Loucy (cell line): ENCODE measurements around the gene NETO2.

Experiments used
- H2AFZ ChIP-seq: fragments of 200-600 bp; sonication (generic); 2 replicates; pipeline ENCODE4 v1.6.0; 2016; ENCODE audit warnings: antibody characterized with exemption, mild to moderate bottlenecking, low read length, moderate library complexity
- H3F3A ChIP-seq: fragments of 200-600 bp; 2 replicates; pipeline ENCODE4 v1.6.0; 2016; ENCODE audit warnings: antibody characterized with exemption, low read depth, mild to moderate bottlenecking
- H3K27me3 ChIP-seq: fragments of 200-600 bp; sonication (generic); 2 replicates; pipeline ENCODE4 v1.6.1; 2014; ENCODE audit warnings: low read length, mild to moderate bottlenecking; ENCODE audit not compliant: insufficient read depth, poor library complexity, severe bottlenecking
- H3K36me3 ChIP-seq: fragments of 200-600 bp; sonication (generic); 2 replicates; pipeline ENCODE4 v1.6.1; 2016; ENCODE audit warnings: low read length; ENCODE audit not compliant: insufficient read depth
- H3K4me1 ChIP-seq: fragments of 200-600 bp; sonication (generic); 2 replicates; pipeline ENCODE4 v1.5.1; 2014; ENCODE audit warnings: low read length, mild to moderate bottlenecking; ENCODE audit not compliant: insufficient read depth, poor library complexity, severe bottlenecking
- H3K4me2 ChIP-seq: fragments of 200-600 bp; sonication (generic); 2 replicates; pipeline ENCODE4 v1.6.0; 2014; ENCODE audit warnings: antibody characterized with exemption, low read length, low read depth, mild to moderate bottlenecking; ENCODE audit not compliant: poor library complexity, severe bottlenecking
- H3K4me3 ChIP-seq: fragments of 200-600 bp; sonication (generic); 2 replicates; pipeline ENCODE4 v1.5.1; 2014; ENCODE audit warnings: low read length, mild to moderate bottlenecking, mixed read lengths; ENCODE audit not compliant: poor library complexity, severe bottlenecking
- H3K79me2 ChIP-seq: fragments of 200-600 bp; sonication (generic); 2 replicates; pipeline ENCODE4 v1.6.1; 2014; ENCODE audit warnings: low read length; ENCODE audit not compliant: insufficient read depth
- H3K9ac ChIP-seq: fragments of 200-600 bp; sonication (generic); 2 replicates; pipeline ENCODE4 v1.6.0; 2014; ENCODE audit warnings: mild to moderate bottlenecking, low read depth, low read length, moderate library complexity; ENCODE audit not compliant: poor library complexity, severe bottlenecking
- H3K9me2 ChIP-seq: fragments of 200-600 bp; sonication (generic); replicated peaks from 2 replicates; pipeline ENCODE4 v1.6.1; 2016; ENCODE audit warnings: low read depth, low read length, mixed read lengths
- H3K9me3 ChIP-seq: fragments of 200-600 bp; sonication (generic); 2 replicates; pipeline ENCODE4 v1.6.1; 2014; ENCODE audit warnings: mild to moderate bottlenecking, antibody characterized with exemption, low read length, low read depth; ENCODE audit not compliant: insufficient read depth
- H4K20me1 ChIP-seq: fragments of 200-600 bp; sonication (generic); 2 replicates; pipeline ENCODE4 v1.6.0; 2014; ENCODE audit warnings: antibody characterized with exemption, low read length, mild to moderate bottlenecking; ENCODE audit not compliant: insufficient read depth, poor library complexity, severe bottlenecking
- CTCF ChIP-seq: fragments of 200-600 bp; sonication (generic); conservative IDR thresholded peaks from 2 replicates; pipeline ENCODE4 v1.5.1; 2014; ENCODE audit warnings: mild to moderate bottlenecking, antibody characterized with exemption, low read length
- EZH2phosphoT487 ChIP-seq: fragments of 200-600 bp; IDR thresholded peaks from 2 replicates; pipeline ENCODE4 v1.6.1; 2018; ENCODE audit warnings: antibody characterized with exemption, mild to moderate bottlenecking, moderate library complexity, borderline replicate concordance

Gene NETO2

GRCh38 chr16:47069841-47070584, 73.7 kb downstream of the NETO2 start:
- peaks cover 4% of the 10 kb centered on the region for H3K4me1 ChIP-seq
- no peak overlapping the region for H3K9ac ChIP-seq
- H3K9me3 ChIP-seq, result no peaks in the 10 kb centered on the region
- H3F3A ChIP-seq, result no peaks in the 10 kb centered on the region
- H3K9me2 ChIP-seq, result no peaks in the 10 kb centered on the region
- TF ChIP-seq CTCF (no peak), EZH2phosphoT487 (no peak)
- no peaks in the 10 kb centered on the region for H3K79me2 ChIP-seq
- no peak overlapping the region for H3K4me2 ChIP-seq
- peak overlapping the region; percentile 77 for H2AFZ ChIP-seq
- no peaks in the 10 kb centered on the region for H3K36me3 ChIP-seq
- no peak overlapping the region for H3K4me3 ChIP-seq
- H3K27me3 ChIP-seq, result no peaks in the 10 kb centered on the region
- H4K20me1 ChIP-seq, result no peaks in the 10 kb centered on the region

DNA sequence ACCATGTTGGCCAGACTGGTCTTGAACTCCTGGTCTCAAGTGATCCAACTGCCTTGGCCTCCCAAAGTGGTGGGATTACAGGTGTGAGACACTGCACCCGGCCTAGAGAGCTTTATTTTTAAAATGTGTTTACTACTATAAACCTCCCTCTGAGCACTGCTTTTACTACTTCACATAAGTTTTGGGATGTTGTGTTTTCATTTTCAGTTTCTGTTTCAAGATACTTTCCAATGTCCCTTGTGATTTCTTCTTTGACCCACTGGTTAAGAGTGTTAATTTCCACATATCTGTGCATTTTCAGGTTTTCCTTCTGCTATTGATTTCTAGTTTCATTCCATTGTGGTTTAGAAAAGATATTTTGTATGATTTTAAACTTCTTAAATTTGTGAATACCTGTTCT, 74.4 kb downstream of the NETO2 start:
- Histone ChIP-seq H3K36me3 (no peaks in the 10 kb centered on the region), H3K4me2 (peak overlapping the region; percentile 27), H3K27me3 (no peaks in the 10 kb centered on the region), H3K9me3 (no peaks in the 10 kb centered on the region), H3K4me3 (no peak overlapping the region), H3F3A (no peaks in the 10 kb centered on the region), H3K9ac (no peak overlapping the region), H4K20me1 (no peaks in the 10 kb centered on the region), H2AFZ (peak overlapping the region; percentile 77), H3K4me1 (peaks cover 4% of the 10 kb centered on the region), H3K9me2 (no peaks in the 10 kb centered on the region), H3K79me2 (no peaks in the 10 kb centered on the region)
- TF ChIP-seq EZH2phosphoT487, result no peak

- Histone ChIP-seq H3K9me3 (no peaks in the 10 kb centered on the region), H3F3A (no peaks in the 10 kb centered on the region), H3K9me2 (no peaks in the 10 kb centered on the region), H3K4me2 (no peak overlapping the region), H3K36me3 (no peaks in the 10 kb centered on the region), H2AFZ (no peak overlapping the region), H3K79me2 (no peaks in the 10 kb centered on the region), H3K27me3 (no peaks in the 10 kb centered on the region), H3K9ac (no peak overlapping the region), H3K4me3 (no peak overlapping the region), H3K4me1 (peaks cover 4% of the 10 kb centered on the region), H4K20me1 (no peaks in the 10 kb centered on the region)
- TF ChIP-seq CTCF, result no peak
- TF ChIP-seq EZH2phosphoT487, result no peak
Observed at GRCh38 chr16:47067203-47067602, 76.5 kb downstream of the NETO2 start.
